ENCODE measurements around the gene SLC25A5. TPM values are rescaled to one million over a fixed set of nuclear protein-coding genes. Genes with fewer than 3 reads are reported as not detected.

SLC25A5 gene
- total RNA-seq, 1 experiment from 2014 or later = 454 TPM

GRCh38 chrX:119489212-119490074, 21.2 kb downstream of the SLC25A5 start:
- Histone ChIP-seq H3T11ph (ENCODE audit: low read length) (no peak overlapping the region), H3K27ac (ENCODE audit: insufficient read length, low read depth, low read length) (no peak overlapping the region), H3K23ac (ENCODE audit: insufficient read length, low read depth, low read length) (no peak overlapping the region), H3K79me2 (ENCODE audit: insufficient read depth, low read length) (no peaks in the 10 kb centered on the region), H3K23me2 (ENCODE audit: insufficient read length, low read depth, low read length, poor library complexity, severe bottlenecking) (no peaks in the 10 kb centered on the region), H3K9me3 (ENCODE audit: control insufficient read depth, low read depth, low read length) (peaks cover 7% of the 10 kb centered on the region), H4K5ac (ENCODE audit: insufficient read length, low read depth, low read length) (no peak overlapping the region), H2AFZ (ENCODE audit: low read length) (no peak overlapping the region), H3K4me1 (ENCODE audit: insufficient read depth, low read length) (no peaks in the 10 kb centered on the region), H4K91ac (ENCODE audit: insufficient read length, low read depth, low read length) (no peak overlapping the region), H3K9ac (ENCODE audit: extremely low read depth, insufficient read length, low read length) (no peak overlapping the region), H3K27me3 (ENCODE audit: insufficient read depth, low read length) (no peaks in the 10 kb centered on the region), H3K4ac (ENCODE audit: low read depth, low read length) (no peak overlapping the region), H2BK15ac (ENCODE audit: low read depth, low read length) (no peak overlapping the region), H2BK20ac (ENCODE audit: low read depth, low read length, poor library complexity, severe bottlenecking) (no peak overlapping the region), H2AK5ac (ENCODE audit: insufficient read length, low read length) (no peak overlapping the region), H2BK5ac (ENCODE audit: insufficient read length, low read length) (no peak overlapping the region), H4K8ac (replicated peaks; ENCODE audit: insufficient read length, low read depth, low read length) (no peak overlapping the region), H3K56ac (ENCODE audit: insufficient read length, low read depth, low read length) (no peak overlapping the region), H4K20me1 (ENCODE audit: control insufficient read depth, insufficient read depth, insufficient read length) (no peaks in the 10 kb centered on the region), H3K79me1 (ENCODE audit: insufficient read depth, low read depth, low read length, poor library complexity, severe bottlenecking) (no peaks in the 10 kb centered on the region), H3K14ac (ENCODE audit: insufficient read depth, low read length) (no peak overlapping the region), H3K18ac (ENCODE audit: insufficient read length, low read depth, low read length) (no peak overlapping the region), H2BK12ac (ENCODE audit: insufficient read length, low read depth, low read length) (no peak overlapping the region), H2BK120ac (ENCODE audit: low read depth, low read length, poor library complexity, severe bottlenecking) (no peak overlapping the region), H3K4me2 (ENCODE audit: insufficient read depth, insufficient read length, low read length) (no peak overlapping the region)
- no peak for DNase-seq
- no peak overlapping the region for H3K4me3 Mint-ChIP-seq
- H3K9me3 Mint-ChIP-seq = peaks cover 76 to 78% of the 10 kb centered on the region in 2 experiments
- peaks cover 0 to 6% (median 2%) of the 10 kb centered on the region in 3 experiments; a peak in 3 of 7 replicates for H3K36me3 Mint-ChIP-seq (ENCODE audit: insufficient read depth in 1 of 3, low read depth in 3 of 3)
- no peak overlapping the region for H3K27ac Mint-ChIP-seq
- H3K27me3 Mint-ChIP-seq (ENCODE audit: low read depth) = peaks cover 6% of the 10 kb centered on the region
- peaks cover 3 to 4% of the 10 kb centered on the region in 2 experiments for H3K4me1 Mint-ChIP-seq
- no peak for TF ChIP-seq CTCF (conservative IDR thresholded peaks at IDR 0.05)
- no CpG with 5 or more reads among the region's 13 CpGs for WGBS (ENCODE audit: extremely low coverage, insufficient read length, low lambda C conversion rate)
